Muscle of arm (tissue), 14 donors: ENCODE measurements around the gene SYMPK. TPM values are rescaled to one million over a fixed set of nuclear protein-coding genes. Genes with fewer than 3 reads are reported as not detected.
A peak's percentile ranks its signal among the peaks of the same experiment; 100 is the strongest.
"Not testable (repeated sequence)": the region's sequence is repeated elsewhere in the genome, so short reads cannot be mapped to it uniquely, and the experiment has no call there.

Experiments
- DNase-seq: peaks from one replicate; pipeline ENCODE4 v3.0.0-alpha.2; 2013
- long read RNA-seq, 11 donors: transcript quantifications; one replicate each; lab custom pipeline, GENCODE V29; 2026
- polyA plus RNA-seq, 12 donors: library from polyadenylated mRNA; unstranded; fragments of 120-200 nt; gene quantifications; one replicate each; pipeline ENCODE4 v1.2.1, GENCODE V29; 2013; ENCODE audit not compliant: insufficient read length in 12 of 12

The SYMPK gene
- 10 to 100 TPM in 11 of 12 donors, not detected in 1; 28.4 to 63.7 (median 36.7) TPM for polyA plus RNA-seq
- long read RNA-seq, donor 1, partial matches to known transcripts, result 8 of 8 reads
- long read RNA-seq, donor 1, other reads (novel, unspliced or antisense), result 0 of 8 reads
- long read RNA-seq, donor 2, full-length matches to known transcripts, result 2 of 2 reads
- long read RNA-seq, donor 2, partial matches to known transcripts, result 0 of 2 reads
- long read RNA-seq, donor 2, other reads (novel, unspliced or antisense), result 0 of 2 reads
- long read RNA-seq, donor 3, result 0 reads
- long read RNA-seq, donor 4, result 0 reads
- long read RNA-seq, donor 5, full-length matches to known transcripts, result 1 of 1 reads
- long read RNA-seq, donor 5, partial matches to known transcripts, result 0 of 1 reads
- long read RNA-seq, donor 5, other reads (novel, unspliced or antisense), result 0 of 1 reads
- long read RNA-seq, donor 6, full-length matches to known transcripts, result 2 of 2 reads
- long read RNA-seq, donor 6, partial matches to known transcripts, result 0 of 2 reads
- long read RNA-seq, donor 6, other reads (novel, unspliced or antisense), result 0 of 2 reads
- long read RNA-seq, donor 7, full-length matches to known transcripts, result 2 of 2 reads
- long read RNA-seq, donor 7, partial matches to known transcripts, result 0 of 2 reads
- long read RNA-seq, donor 7, other reads (novel, unspliced or antisense), result 0 of 2 reads
- long read RNA-seq, donor 8, full-length matches to known transcripts, result 6 of 6 reads
- long read RNA-seq, donor 8, partial matches to known transcripts, result 0 of 6 reads
- long read RNA-seq, donor 8, other reads (novel, unspliced or antisense), result 0 of 6 reads
- long read RNA-seq, donor 9, partial matches to known transcripts, result 0 of 3 reads
- long read RNA-seq, donor 9, other reads (novel, unspliced or antisense), result 0 of 3 reads
- long read RNA-seq, donor 10, full-length matches to known transcripts, result 4 of 9 reads
- long read RNA-seq, donor 10, partial matches to known transcripts, result 5 of 9 reads
- long read RNA-seq, donor 10, other reads (novel, unspliced or antisense), result 0 of 9 reads
- long read RNA-seq, donor 11, partial matches to known transcripts, result 6 of 8 reads
- long read RNA-seq, donor 11, other reads (novel, unspliced or antisense), result 0 of 8 reads

DNA sequence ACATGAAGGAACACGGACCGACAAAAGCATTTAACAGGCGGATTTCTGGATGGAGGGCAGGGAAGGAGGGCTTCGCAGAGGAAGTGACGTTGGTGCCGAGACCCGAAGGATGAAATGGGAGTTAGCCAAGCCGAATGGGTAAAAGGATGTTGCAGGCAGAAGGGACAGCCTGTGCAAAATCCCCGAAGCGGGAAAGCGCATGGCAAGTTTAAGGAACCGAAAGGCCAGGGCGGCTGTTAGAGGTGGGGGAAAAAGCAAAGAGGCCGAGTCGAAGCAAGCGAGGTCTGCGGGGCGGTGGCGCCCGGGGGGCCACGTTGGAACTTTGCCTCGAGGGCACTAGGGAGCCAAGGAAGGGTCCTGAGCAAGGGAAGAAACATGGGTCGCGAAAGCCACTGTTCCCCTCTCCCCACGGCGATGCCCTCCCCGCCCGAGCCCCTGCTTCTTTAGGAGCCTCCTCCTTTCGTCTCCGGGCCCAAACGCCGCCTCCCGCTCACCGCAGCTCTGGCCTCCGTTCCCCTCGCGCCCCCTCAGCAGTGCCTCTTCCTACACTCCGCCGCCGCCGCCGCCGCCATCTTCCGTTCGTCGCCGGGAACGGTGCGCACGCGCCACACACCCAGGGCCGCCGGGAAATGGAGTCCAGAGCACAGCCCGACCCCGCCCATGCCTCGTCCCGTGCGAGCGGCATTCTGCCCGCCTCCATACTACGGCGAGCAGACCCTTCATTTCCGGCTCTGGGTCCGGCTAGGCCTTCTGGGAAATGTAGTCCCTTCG is at the start of gene SYMPK:
SYMPK (minus strand) TSS at position 584 of the 771 bp plus-strand sequence. CDS start 8,652 bp downstream, outside the sequence.
- peak; percentile 99 for DNase-seq

DNA sequence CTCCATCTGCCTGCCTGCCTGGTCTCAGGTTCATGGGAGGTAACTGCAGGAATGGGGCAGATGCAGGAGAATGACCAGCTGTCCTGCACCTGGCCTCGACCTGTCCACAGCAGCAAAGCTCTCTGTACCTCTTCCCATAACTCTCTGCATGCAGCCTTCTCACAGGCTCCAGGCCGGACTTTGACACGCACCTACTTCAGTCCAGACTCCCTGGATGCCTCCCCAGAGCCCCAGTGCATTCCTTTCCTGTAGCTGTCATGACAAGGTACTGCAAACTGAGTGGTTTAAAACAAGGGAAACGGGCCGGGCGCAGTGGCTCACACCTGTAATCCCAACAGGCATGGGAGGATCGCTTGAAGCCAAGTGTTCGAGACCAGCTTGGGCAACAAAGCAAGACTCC is 48.3 kb upstream of the SYMPK start:
- no peak for DNase-seq

DNA sequence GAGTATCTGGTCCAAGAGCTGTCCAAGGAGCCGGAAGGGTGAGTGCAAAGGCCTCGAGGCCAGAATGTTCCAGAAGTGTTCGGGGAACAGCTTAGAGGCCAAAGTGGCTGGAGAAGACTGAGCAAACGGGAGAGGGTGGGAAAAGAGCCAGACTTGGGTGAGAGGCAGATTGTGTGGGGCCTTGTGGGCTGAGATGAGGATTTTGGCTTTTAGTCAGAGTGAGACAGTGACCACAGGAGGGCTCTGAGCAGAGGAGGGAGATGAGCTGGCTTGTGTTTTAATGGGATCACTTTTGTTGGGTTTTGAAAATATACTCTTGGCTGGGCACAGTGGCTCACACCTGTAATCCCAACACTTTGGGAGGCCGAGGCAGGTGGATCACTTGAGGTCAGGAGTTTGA is 46.0 kb upstream of the SYMPK start:
- DNase-seq, result no peak

DNA sequence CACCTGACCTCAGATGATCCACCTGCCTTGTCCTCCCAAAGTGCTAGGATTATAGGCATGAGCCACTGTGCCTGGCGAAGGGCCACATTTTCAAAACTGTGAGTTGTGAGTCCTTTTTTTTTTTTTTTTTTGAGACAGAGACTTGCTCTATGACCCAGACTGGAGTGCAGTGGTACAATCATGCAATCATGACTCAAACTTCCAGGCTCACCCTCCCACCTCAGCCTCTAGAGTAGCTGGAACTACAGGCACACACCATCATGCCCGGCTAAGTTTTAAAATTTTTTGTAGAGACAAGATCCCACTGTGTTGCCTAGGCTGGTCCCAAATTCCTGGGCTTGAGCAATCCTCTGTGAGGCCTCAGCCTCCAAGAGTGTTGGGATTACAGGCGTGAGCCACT is 43.3 kb upstream of the SYMPK start:
- DNase-seq, result no peak

DNA sequence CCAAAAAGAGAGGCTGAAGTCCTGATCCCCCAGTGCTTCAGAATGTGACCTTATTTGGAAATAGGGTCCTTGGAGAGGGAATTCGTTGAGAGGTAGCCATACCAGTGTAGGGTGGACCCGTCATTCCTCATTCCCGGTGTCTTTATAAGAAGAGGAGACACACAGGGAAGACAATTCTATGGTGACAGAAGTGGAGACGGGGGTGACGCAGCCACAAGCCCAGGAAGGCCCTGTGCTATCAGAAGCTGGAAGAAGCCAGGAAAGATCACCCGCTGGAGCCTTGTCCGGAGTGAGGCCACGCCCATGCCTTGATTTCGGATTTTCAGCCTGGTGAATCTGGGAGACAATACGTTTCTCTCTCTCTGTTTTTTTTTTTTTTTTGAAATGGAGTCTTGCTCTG is 42.1 kb upstream of the SYMPK start:
- no peak for DNase-seq

DNA sequence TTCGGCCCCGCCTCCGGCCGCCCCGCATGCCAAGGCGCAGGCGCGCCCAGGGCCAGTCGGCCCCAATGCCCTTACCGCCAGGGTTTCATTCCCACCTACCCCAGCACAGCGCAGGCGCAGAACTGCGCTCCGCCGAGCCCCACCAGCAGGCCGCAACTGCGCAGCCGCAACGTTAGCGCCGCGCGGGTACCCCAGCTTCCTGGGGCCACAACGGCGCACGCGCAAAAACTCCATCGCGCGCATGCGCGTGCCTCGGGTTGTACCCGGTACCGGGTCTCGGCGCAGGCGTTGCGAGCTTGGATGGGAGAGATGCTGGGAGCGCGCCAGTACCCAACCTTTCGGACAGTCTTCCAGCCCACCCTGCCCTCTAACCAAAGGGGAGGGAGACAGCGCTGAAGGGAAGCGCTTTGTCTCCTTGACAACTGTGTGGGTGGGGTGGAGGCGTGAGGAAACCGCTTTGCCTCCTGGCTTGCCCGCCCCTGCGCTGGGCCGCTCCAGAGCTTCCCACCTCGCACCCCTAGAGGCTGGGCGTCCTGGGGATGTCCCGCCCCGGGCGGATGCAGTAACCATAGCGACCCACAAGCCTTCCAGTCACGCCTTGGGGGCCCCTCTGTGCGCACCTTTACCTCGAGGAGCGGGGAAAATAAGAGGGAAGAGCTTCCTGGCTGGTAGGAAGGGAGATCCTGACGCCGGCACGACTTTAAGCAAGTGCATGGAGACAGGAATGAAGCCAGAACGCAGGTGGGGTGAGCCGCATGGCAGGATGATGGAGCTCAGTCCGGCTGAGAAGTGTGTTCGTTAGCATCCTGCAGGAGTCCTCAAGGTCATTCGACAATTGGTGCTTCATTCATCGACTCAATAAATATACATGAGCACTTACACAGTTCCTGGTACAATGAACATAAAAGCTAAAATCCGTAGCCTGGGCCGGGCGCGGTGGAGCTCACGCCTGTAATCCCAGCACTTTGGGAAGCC is 40.0 kb upstream of the SYMPK start:
- peak; percentile 99 for DNase-seq

DNA sequence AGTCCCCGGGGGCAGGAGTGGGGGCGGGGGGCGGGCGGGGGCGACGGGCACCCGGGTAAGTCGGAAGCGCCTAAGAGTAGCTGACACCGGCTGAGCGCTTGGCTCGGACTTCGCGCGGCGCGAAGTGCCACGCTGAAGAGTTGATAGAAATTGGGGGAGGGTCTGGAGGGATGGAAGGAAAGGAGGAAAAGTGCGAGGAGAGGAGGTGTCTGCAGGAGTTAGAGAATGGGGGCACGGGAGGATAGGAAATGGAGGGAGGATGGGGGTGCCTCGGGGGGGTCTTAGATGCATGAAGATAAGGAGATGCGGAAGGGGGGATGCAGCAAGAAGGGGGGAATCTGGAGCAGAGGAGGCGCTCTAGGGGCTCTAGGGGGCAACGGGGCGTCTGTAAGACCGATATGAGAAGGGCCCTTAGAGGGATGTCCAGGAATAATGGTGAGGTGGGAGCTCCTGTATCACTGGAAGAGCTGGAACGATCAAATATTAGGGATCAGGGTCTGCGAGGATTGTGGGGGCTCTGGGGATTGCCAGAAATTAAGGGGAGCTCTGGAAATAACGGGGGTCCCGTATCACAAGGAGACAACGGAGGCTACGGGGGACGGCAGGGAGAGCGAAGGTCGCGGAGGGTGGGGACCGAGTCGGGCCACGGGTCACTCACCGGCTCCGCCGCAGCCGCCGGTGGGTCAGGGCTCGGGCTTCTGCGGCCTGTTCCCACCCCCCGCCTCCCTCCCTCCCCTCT is 39.1 kb upstream of the SYMPK start, which contains the start of gene MYPOP:
MYPOP (minus strand) TSS at position 702 of the 739 bp plus-strand sequence. CDS start 840 bp downstream, outside the sequence.
- no peak for DNase-seq

DNA sequence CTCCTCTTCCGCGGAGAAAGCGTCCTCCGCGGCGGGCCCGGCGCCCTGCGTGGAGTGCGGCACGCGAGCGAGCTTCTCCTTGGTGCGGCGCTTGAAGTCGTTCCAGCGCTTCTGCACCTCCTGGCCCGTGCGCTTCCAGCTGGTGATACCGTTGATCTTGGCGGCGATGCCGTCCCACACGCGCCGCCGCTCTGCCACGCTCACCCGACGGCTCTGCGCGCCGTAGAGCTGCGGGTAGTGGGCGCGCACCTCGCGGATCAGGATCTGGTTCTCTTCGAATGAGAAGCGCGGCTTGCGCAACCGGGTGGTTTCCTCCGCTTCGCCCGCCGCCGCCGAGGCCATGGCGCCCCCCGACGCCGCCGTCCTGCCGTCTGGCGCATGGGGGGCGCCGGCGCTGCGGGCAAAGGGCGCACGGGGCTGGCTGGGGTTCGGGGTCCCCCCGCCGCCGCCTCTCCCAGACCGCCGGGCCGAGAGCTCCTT is 38.5 kb upstream of the SYMPK start:
- DNase-seq, result no peak

DNA sequence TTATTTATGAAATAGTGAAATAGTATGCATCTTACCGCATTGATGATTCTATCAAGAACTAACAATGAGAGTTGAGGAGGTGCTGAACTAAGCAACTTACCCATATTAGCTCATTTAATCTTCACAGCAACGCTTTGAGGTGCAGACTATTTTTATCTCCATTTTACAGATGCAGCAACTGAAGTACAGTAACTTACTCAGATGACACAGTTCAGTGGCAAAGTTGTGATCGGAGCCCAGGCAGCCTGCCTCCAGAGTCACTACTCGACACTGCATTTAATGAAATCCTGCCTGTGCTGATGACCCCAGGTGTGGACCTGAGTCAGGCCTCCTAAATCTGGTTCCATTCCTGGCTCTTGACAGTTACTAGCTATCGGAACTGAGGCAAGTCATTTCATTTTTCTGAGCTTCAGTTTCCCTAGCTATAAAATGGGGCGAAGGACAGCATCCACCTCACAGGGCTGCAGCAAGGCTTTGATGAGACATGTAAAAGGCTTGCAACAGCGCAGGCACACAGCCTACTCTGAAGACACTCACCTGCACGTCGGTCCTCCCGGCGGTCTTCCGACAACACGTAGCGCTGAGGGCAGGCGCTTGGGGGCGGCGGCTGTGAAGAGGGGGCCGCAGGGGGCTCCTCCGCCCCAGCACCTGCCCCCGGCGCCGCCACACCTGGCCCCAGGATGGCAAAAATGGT is 37.9 kb upstream of the SYMPK start:
- DNase-seq, result no peak

DNA sequence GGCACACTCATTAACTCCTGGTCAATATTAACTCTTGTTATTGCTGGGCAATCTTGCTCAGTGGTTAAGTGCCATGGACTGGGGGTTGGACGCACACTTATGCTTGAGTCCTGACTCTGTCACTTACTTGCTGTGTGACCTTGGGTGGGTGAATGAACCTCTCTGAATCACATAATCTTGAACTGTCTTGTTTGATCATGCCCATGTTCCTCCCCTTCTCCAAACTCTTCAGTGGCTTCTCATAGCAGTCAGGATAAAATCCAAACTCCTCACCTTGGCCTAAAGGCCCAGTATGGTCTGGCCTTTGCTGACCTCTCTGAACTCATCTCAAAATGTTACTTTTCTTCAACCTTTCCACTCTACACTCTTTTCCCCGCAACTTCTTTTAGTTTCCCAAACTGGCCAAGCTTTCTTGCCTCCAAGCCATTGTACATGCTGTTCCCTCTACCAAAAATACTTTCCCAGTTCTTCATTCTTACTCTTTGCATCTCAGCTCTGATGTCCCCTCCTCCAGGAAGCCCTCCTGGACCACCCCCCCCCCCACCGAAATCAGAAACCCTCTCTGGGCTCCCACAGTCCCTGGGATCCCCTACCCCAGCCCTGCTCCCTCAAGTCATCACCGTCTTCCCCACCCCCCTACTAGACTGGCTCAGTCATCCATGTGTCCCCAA is 37.1 kb upstream of the SYMPK start:
- no peak for DNase-seq

DNA sequence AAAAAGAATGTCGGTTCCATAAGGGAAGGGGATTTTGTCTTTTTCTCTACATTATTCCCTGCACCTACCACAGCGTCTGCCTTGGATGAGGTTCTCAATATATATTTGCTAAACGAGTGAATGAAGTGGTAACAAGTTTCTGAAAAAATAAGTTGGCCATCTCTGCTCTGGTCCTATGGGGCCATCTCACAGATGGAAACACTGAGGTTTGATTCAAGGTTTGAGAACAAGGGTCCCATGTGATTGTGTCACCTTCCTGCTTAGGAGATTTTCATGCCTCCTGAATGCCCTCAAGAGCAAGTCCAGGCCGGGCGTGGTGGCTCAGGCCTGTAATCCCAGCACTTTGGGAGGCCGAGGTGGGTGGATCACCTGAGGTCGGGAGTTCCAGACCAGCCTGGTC is 36.3 kb upstream of the SYMPK start:
- no peak for DNase-seq

DNA sequence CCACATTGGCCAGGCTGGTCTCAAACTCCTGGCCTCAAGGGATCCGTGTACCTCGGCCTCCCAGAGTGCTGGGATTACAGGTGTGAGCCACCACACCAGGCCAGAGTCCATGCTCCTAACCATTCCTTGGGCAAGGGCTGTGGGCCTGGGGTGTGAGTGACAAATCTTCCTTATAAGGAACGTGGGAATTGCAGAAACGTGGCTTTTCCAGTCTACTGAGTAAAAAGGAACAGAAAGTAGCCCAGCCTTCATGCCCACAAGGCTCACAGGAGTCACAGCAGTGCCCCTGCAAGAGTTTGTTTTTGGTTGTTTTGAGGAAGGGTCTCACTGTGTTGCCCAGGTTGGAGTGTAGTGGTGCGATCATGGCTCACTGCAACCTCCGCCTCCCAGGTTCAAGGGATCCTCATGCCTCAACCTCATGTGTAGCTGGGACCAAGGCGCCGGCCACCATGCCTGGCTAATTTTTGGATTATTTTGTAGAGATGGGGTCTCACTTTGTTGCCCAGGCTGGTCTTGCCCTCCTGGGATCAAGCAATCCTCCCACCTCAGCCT is 34.4 kb upstream of the SYMPK start:
- DNase-seq, result no peak

DNA sequence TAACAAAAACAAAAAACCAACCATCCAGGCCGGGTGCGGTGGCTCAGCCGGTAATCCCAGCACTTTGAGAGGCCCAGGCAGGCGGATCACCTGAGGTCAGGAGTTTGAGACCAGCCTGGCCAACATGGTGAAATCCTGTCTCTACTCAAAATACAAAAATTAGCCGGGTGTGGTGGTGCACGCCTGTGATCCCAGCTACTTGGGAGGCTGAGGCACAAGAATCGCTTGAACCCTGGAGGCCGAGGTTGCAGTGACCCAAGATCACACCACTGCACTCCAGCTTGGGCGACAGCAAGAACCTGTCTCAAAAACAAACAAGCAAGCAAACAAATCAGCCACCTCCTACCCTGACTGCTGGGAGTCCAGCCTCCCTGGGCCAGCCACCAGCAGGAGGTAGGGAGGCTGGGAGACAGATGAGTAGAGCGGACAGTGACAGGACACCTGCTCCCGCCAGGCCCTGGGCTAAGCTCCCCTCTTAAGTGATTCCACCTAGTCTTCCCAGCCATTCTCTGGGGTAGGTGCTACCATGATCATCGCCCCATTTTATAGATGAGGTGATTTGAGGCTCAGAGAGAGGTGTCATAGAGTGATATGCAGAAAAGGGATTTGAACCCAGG is 33.1 kb upstream of the SYMPK start:
- not testable (repeated sequence) for DNase-seq

DNA sequence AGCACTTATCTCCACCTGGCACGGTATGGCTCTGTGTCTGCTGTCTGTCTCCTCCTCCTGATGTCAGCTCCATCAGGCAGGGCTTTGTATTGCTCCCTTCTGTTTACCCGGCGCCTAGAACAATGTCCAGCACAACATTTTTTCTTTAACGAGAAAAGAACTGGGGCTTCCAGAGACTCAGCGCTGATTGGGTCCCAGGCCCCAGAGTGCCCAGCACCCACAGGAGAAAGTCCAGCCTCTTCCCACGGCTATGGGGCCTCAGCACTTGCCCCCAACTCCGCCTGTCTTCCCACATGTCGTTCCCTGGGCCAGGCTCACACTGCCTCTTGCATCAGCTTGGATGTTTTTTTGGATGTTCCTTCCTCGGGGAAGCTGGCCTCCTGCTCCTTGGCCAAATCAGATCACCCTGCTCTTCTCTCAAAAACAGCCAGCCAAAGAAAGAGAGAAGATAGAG is 32.6 kb upstream of the SYMPK start:
- no peak for DNase-seq

DNA sequence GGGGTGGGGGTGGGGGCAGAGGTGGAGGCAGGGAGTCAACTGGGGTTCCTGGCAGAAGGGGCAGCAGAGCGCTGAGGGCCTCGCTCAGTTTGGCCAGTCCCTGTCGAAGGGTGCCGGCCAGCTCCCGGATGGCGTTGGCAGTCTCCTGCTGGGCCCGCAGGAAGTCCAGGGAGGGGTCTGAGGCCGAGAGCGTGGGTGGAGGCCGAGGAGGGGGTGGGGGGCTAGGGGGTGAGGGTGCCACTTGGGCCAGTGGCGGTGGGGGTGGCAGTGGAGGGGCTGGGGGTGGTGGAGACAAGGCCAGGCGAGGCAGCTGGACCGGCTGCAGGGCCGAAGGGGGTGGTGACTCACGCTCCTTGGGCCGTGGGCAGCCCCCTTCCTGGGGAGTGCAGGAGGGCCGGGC is 27.9 kb upstream of the SYMPK start:
- no peak for DNase-seq

DNA sequence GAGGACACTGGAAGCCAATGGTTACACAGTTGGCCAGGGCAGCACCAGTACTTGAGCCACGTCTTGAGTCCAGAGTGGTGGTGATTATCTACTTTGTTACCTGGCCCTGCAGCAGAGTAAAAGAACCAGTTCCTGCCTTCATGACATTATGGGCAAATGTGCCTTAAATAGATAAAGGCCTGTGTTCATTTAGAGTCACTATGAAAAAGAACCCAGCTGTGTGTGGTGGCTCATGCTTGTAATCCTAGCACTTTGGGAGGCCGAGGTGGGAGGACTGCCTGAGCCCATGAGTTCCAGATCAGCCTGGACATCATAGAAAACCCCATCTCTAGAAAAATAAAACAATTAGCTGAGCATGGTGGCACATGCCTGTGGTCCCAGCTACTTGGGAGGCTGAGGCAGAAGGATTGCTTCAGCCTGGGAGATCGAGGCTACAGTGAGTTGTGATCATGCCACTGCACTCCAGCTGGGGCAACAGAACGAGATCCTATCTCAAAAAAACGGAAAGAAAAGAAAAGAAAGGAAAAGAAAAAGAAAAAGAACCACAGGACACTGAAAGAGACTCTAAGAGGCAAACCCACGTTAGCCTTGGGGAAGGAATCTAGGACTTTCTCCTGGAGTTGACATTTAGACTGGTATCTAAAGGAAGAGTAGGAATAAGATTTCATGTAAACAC is 26.4 kb upstream of the SYMPK start:
- no peak for DNase-seq
